Activated naive CD8-positive, alpha-beta T cell treated with anti-CD3 and anti-CD28 coated beads, Interleukin-2, amount 10 ng/mL, durations not matched to agents 7 days and 5 days (primary cell): Measurements from ENCODE around the gene C3orf20. TPM values are rescaled to one million over a fixed set of nuclear protein-coding genes. Genes with fewer than 3 reads are reported as not detected.
A peak's percentile ranks its signal among the peaks of the same experiment; 100 is the strongest.

Experiments
- ATAC-seq: fragments of 150-1000 bp; cut with Tn5 transposase; one replicate; pipeline ENCODE4 v1.10.0; 2021; ENCODE audit warnings: low read depth, moderate library complexity
- POLR2A ChIA-PET: fragments of 350-600 bp; sonication (Branson Sonifier 250); formaldehyde crosslinking; loops from one replicate; lab custom pipeline; 2021; ENCODE audit warnings: antibody characterized with exemption; lab: Charles Lee
- DNase-seq: peaks from one replicate; pipeline ENCODE4 v3.0.0; 2021
- H3K27ac Mint-ChIP-seq: one replicate; pipeline ENCODE4 v1.8.0; 2022; ENCODE audit warnings: mild to moderate bottlenecking, mixed read lengths
- H3K27me3 Mint-ChIP-seq: one replicate; pipeline ENCODE4 v1.8.0; 2022; ENCODE audit warnings: mild to moderate bottlenecking, moderate library complexity, mixed read lengths
- H3K36me3 Mint-ChIP-seq: one replicate; pipeline ENCODE4 v1.8.0; 2021; ENCODE audit warnings: mild to moderate bottlenecking, mixed read lengths
- H3K4me1 Mint-ChIP-seq: one replicate; pipeline ENCODE4 v1.8.0; 2021; ENCODE audit warnings: mixed read lengths
- H3K4me3 Mint-ChIP-seq: one replicate; pipeline ENCODE4 v1.8.0; 2022; ENCODE audit warnings: mild to moderate bottlenecking, moderate library complexity, mixed read lengths
- H3K9me3 Mint-ChIP-seq: one replicate; pipeline ENCODE4 v1.8.0; 2021; ENCODE audit warnings: mixed read lengths
- total RNA-seq, 2 experiments: library from RNA; stranded (reverse); gene quantifications; one replicate each; pipeline ENCODE4 v1.2.3, GENCODE V29; 2021

The C3orf20 gene
- total RNA-seq, 2 experiments from 2014 or later, result 0.17 to 0.25 TPM

DNA sequence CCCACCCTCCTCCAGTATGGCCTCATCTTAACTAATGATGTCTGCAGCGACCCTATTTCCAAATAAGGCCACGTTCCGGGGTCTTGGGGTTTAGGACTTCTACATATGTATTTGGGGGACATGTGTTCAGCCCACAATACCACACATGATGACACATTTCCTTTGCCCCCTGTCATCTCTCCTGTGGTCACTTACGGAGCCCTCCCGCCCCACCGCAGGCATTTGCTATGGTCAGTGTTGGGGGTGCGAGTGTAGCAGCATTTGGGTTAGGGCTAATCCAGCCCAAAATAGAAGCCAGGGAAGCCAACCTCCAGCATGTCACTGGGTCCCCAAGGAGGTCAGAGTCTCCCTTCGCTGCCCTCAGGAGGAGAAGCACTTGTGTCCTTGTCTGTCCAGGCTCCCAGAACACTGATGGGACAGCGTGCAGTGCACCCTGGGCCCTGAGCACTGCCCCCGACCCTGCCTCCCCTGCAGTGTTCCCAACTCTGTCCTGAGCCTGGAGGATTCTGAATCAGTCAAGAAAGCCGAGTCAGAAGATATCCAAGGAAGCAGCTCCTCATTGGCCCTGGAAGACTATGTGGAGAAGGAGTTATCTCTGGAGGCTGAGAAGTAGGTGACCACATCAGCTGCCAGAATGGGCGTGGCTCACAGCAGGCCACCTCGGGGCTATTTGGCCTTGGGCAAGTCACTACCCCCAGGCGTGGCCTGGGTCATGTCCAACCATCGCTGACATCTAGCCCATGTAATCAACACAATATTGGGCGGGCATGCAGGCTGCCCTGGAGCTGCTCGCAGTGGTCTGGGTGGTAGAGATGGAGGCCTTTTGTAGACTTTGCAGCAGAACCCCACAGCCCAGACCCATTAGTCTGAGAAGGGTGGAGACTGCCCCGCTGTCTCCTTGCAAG lies 96.9 kb downstream of the C3orf20 start:
- Mint-ChIP-seq H3K4me1 (no peaks in the 10 kb centered on the region), H3K27ac (no peak overlapping the region), H3K36me3 (no peaks in the 10 kb centered on the region), H3K27me3 (no peaks in the 10 kb centered on the region), H3K4me3 (no peak overlapping the region), H3K9me3 (no peaks in the 10 kb centered on the region)
- DNase-seq (peak; percentile 12), ATAC-seq (no peak)
- POLR2A ChIA-PET, result no interaction called here

GRCh38 chr3:14772533-14773138 lies 97.7 kb downstream of the C3orf20 start:
- Mint-ChIP-seq H3K4me1 (no peaks in the 10 kb centered on the region), H3K9me3 (no peaks in the 10 kb centered on the region), H3K27ac (no peak overlapping the region), H3K27me3 (no peaks in the 10 kb centered on the region), H3K4me3 (no peak overlapping the region), H3K36me3 (no peaks in the 10 kb centered on the region)
- ATAC-seq, result no peak
- no peak for DNase-seq
- POLR2A ChIA-PET, result no interaction called here

DNA sequence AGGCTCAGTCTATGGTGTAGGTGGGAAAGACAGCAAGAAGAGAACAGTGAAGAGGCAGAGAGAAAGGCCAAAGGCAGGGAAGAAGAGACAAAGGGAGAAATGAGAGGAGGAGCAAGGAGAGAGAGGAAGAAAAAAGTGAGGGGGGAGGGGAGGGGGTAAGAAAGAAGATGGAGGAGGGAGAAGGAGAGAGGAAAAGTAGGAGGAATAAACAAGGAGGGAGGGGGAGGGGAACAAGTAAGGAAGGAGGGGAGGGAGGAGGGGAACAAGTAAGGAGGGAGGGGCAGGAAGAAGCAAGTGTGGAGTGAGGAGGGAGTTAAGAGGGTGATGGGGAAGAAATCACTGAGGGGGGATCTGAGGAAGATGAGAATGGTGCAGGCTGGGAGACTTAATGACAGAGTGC lies 98.3 kb downstream of the C3orf20 start:
- POLR2A ChIA-PET, result no interaction called here
- Mint-ChIP-seq H3K27me3 (peaks cover 5% of the 10 kb centered on the region), H3K36me3 (no peaks in the 10 kb centered on the region), H3K4me1 (no peaks in the 10 kb centered on the region), H3K9me3 (no peaks in the 10 kb centered on the region), H3K27ac (no peak overlapping the region), H3K4me3 (no peak overlapping the region)
- DNase-seq, result no peak
- ATAC-seq, result no peak

GRCh38 chr3:14773691-14774128 lies 98.8 kb downstream of the C3orf20 start:
- H3K9me3 Mint-ChIP-seq, result peaks cover under 1% of the 10 kb centered on the region
- peaks cover 9% of the 10 kb centered on the region for H3K27me3 Mint-ChIP-seq
- no peaks in the 10 kb centered on the region for H3K4me1 Mint-ChIP-seq
- no peaks in the 10 kb centered on the region for H3K36me3 Mint-ChIP-seq
- POLR2A ChIA-PET, result no interaction called here
- H3K27ac Mint-ChIP-seq, result no peak overlapping the region
- ATAC-seq (no peak), DNase-seq (no peak)
- no peak overlapping the region for H3K4me3 Mint-ChIP-seq

- Mint-ChIP-seq H3K27me3 (peaks cover 16% of the 10 kb centered on the region), H3K27ac (no peak overlapping the region), H3K9me3 (peaks cover 4% of the 10 kb centered on the region), H3K4me1 (no peaks in the 10 kb centered on the region), H3K36me3 (no peaks in the 10 kb centered on the region), H3K4me3 (no peak overlapping the region)
- POLR2A ChIA-PET, result no interaction called here
- ATAC-seq, result no peak
- DNase-seq, result no peak
These were observed 99.5 kb downstream of the C3orf20 start for GRCh38 chr3:14774431-14774830.

DNA sequence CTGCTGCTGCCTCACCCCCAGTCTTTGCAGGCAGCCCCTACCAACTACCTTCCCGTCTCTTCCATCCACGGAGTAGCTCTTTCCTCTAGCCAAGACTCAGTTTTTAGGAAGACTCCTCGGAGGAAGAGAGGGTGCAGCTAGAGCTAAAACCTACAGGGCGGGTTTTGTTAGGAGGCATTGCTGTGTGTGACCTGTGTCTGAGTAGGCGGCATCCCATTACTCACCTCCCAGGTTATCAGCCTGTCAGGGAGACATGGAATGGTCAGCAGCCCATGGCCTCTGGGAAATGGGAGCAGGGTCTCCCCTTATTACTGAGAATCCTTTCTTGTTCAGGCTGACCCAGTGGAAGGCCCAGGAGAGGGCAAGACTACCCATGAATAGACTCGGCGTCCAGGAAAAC lies 100.1 kb downstream of the C3orf20 start:
- Mint-ChIP-seq H3K4me1 (no peaks in the 10 kb centered on the region), H3K27ac (no peak overlapping the region), H3K27me3 (peaks cover 16% of the 10 kb centered on the region), H3K9me3 (peaks cover 6% of the 10 kb centered on the region), H3K4me3 (no peak overlapping the region), H3K36me3 (no peaks in the 10 kb centered on the region)
- no peak for DNase-seq
- POLR2A ChIA-PET, result interaction anchor here (0.6 kb wide), 1 partner anchor 109 kb away, joined by 4 read pairs; no protein-coding TSS in a partner anchor
- no peak for ATAC-seq

GRCh38 chr3:14775563-14775962 lies 100.6 kb downstream of the C3orf20 start:
- no peak for ATAC-seq
- DNase-seq, result no peak
- H3K9me3 Mint-ChIP-seq, result peaks cover 6% of the 10 kb centered on the region
- no peak overlapping the region for H3K4me3 Mint-ChIP-seq
- POLR2A ChIA-PET, result no interaction called here
- H3K27ac Mint-ChIP-seq, result no peak overlapping the region
- H3K36me3 Mint-ChIP-seq, result no peaks in the 10 kb centered on the region
- no peaks in the 10 kb centered on the region for H3K4me1 Mint-ChIP-seq
- peaks cover 17% of the 10 kb centered on the region for H3K27me3 Mint-ChIP-seq

GRCh38 chr3:14779069-14779685 lies 104.2 kb downstream of the C3orf20 start:
- ATAC-seq, result no peak
- DNase-seq, result no peak
- Mint-ChIP-seq H3K9me3 (peaks cover 6% of the 10 kb centered on the region), H3K4me1 (no peaks in the 10 kb centered on the region), H3K27ac (no peak overlapping the region), H3K36me3 (no peaks in the 10 kb centered on the region), H3K27me3 (peaks cover 26% of the 10 kb centered on the region), H3K4me3 (no peak overlapping the region)
- POLR2A ChIA-PET, result no interaction called here

DNA sequence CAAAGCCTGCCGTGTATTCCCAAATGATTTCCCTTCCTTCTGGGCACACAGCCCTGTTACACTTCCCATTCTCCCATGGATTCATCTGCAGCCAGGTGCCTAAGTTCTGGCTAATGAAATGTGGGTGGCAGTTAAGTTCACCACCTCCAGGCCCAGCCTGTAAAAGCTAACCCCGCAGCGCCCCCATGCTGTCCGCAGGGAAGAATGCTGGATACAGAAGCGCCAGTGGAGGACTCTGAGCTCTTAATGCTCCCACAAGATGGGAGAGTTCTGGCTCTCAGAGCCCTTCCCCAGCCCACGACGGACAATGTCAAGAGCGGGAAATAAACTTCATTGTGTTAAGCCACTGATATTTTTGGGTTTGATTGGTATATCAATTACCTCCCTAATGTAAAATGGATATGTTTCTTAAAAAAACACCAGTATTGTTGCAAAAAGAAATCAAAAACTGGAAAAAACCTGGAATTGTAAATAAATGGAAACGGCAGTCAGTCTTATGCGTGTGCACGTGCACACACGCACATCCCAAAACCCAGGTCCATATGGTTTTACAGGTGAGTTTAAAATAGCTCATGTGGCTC lies 106.1 kb downstream of the C3orf20 start:
- no peak overlapping the region for H3K4me3 Mint-ChIP-seq
- peak; percentile 73 for ATAC-seq
- POLR2A ChIA-PET, result no interaction called here
- no peak overlapping the region for H3K27ac Mint-ChIP-seq
- no peaks in the 10 kb centered on the region for H3K36me3 Mint-ChIP-seq
- no peaks in the 10 kb centered on the region for H3K4me1 Mint-ChIP-seq
- H3K27me3 Mint-ChIP-seq, result peaks cover 29% of the 10 kb centered on the region
- peak; percentile 55 for DNase-seq
- peaks cover 6% of the 10 kb centered on the region for H3K9me3 Mint-ChIP-seq

GRCh38 chr3:14783480-14784086 lies 108.6 kb downstream of the C3orf20 start:
- H3K36me3 Mint-ChIP-seq, result no peaks in the 10 kb centered on the region
- no peak overlapping the region for H3K4me3 Mint-ChIP-seq
- DNase-seq (no peak), ATAC-seq (no peak)
- no peaks in the 10 kb centered on the region for H3K4me1 Mint-ChIP-seq
- POLR2A ChIA-PET, result no interaction called here
- peaks cover 6% of the 10 kb centered on the region for H3K9me3 Mint-ChIP-seq
- H3K27ac Mint-ChIP-seq, result no peak overlapping the region
- H3K27me3 Mint-ChIP-seq, result peaks cover 21% of the 10 kb centered on the region

- Mint-ChIP-seq H3K27me3 (peaks cover 15% of the 10 kb centered on the region), H3K4me3 (no peak overlapping the region), H3K4me1 (no peaks in the 10 kb centered on the region), H3K27ac (no peak overlapping the region), H3K36me3 (no peaks in the 10 kb centered on the region), H3K9me3 (peaks cover 2% of the 10 kb centered on the region)
- POLR2A ChIA-PET, result no interaction called here
- ATAC-seq (no peak), DNase-seq (no peak)
These were observed 109.2 kb downstream of the C3orf20 start for GRCh38 chr3:14784087-14784681.

- DNase-seq, result no peak
- Mint-ChIP-seq H3K27me3 (peaks cover 12% of the 10 kb centered on the region), H3K36me3 (no peaks in the 10 kb centered on the region), H3K4me3 (no peak overlapping the region), H3K27ac (no peak overlapping the region), H3K4me1 (no peaks in the 10 kb centered on the region), H3K9me3 (no peaks in the 10 kb centered on the region)
- ATAC-seq, result no peak
- POLR2A ChIA-PET, result no interaction called here
These were observed 110.5 kb downstream of the C3orf20 start for GRCh38 chr3:14785207-14786155.
